ENCODE results near the gene FAM240B. TPM values are rescaled to one million over a fixed set of nuclear protein-coding genes. Genes with fewer than 3 reads are reported as not detected.

The FAM240B gene
- total and polyA plus RNA-seq, 2 of the 8 experiments (the other 6 are each of a cell fraction or from before 2014, with no cell fraction given) = not detected

- no peaks in the 10 kb centered on the region for H3K23me2 ChIP-seq (ENCODE audit: low read depth, low read length)
- WGBS, 2 experiments (ENCODE audit: extremely low coverage in 1 of 2, insufficient coverage in 1 of 2, insufficient read length in 1 of 2, insufficient replicate concordance in 2 of 2, low coverage in 1 of 2, low lambda C conversion rate in 2 of 2, missing lambda C conversion rate in 1 of 2) = 87% methylated on average over 3 of the region's 3 CpGs; no CpG with 5 or more reads in 1 of the 2 experiments
- no peak overlapping the region for H2BK15ac ChIP-seq (ENCODE audit: low read length)
- H2BK20ac ChIP-seq (ENCODE audit: low read length) = no peak overlapping the region
- H3K79me2 ChIP-seq (ENCODE audit: control insufficient read depth in 1 of 2, insufficient read depth in 2 of 2, low read length in 2 of 2) = no peaks in the 10 kb centered on the region
- no peak overlapping the region for H3K4me3 ChIP-seq (ENCODE audit: extremely low read depth in 1 of 4, insufficient read depth in 2 of 4, low read depth in 3 of 4, low read length in 4 of 4)
- H3K27me3 ChIP-seq (replicated peaks in 1 of 4; ENCODE audit: control insufficient read depth in 3 of 4, extremely low read depth in 1 of 4, insufficient read depth in 3 of 4, low read length in 3 of 4) = peaks cover 0 to 3% (median 1%) of the 10 kb centered on the region in 4 experiments; a peak in 1 of 7 replicates
- no peak overlapping the region for H3K4me2 ChIP-seq (ENCODE audit: insufficient read depth in 1 of 2, low read depth in 2 of 2, low read length in 2 of 2)
- no peaks in the 10 kb centered on the region for H3K9me3 ChIP-seq (ENCODE audit: insufficient read depth in 2 of 2, low read depth in 1 of 2, low read length in 1 of 2)
- no peak overlapping the region for H2BK120ac ChIP-seq (replicated peaks; ENCODE audit: low read depth, low read length)
- H3K27ac ChIP-seq (ENCODE audit: low read depth, low read length) = no peak overlapping the region
- no peaks in the 10 kb centered on the region; a peak in 1 of 7 replicates for H3K4me1 ChIP-seq (replicated peaks in 1 of 4; ENCODE audit: control insufficient read depth in 3 of 4, insufficient read depth in 4 of 4, low read length in 3 of 4)
- DNase-seq (ENCODE audit: low read depth in 1 of 2, low spot score in 2 of 2) (no peak), FAIRE-seq (no peak)
- no peaks in the 10 kb centered on the region for H3K79me1 ChIP-seq (ENCODE audit: low read depth, low read length)
- H2AFZ ChIP-seq (ENCODE audit: low read length) = peak overlapping the region; percentile 59; the same call in 1 of the 2 replicates
- H2AK5ac ChIP-seq (ENCODE audit: low read depth, low read length) = no peak overlapping the region
- CTCF ChIA-PET (ENCODE audit: partially characterized antibody) = interaction anchor here (1.1 to 5.4 kb wide), 3 partner anchors 10 to 24 kb away, joined by 3 to 34 read pairs (median 3); no protein-coding TSS in a partner anchor
- no peak overlapping the region for H3K56ac ChIP-seq (replicated peaks; ENCODE audit: insufficient read length, low read depth, low read length)
- no peak overlapping the region for H3K14ac ChIP-seq (ENCODE audit: insufficient read length)
- H4K91ac ChIP-seq (replicated peaks; ENCODE audit: insufficient read length, low read length) = peak overlapping the region; percentile 7
- no peak overlapping the region for H3K23ac ChIP-seq (ENCODE audit: insufficient read length)
- H2BK12ac ChIP-seq (ENCODE audit: low read depth, low read length) = no peak overlapping the region
- no peak overlapping the region for H4K5ac ChIP-seq (ENCODE audit: insufficient read length, low read depth, low read length)
- no peak overlapping the region for H3K9ac ChIP-seq (replicated peaks in 1 of 4; ENCODE audit: extremely low read depth in 1 of 4, low read depth in 3 of 4, low read length in 3 of 4)
- H4K8ac ChIP-seq (ENCODE audit: extremely low read depth, insufficient read depth, low read length) = no peak overlapping the region
- no peaks in the 10 kb centered on the region for H3K36me3 ChIP-seq (ENCODE audit: control insufficient read depth in 2 of 4, insufficient read depth in 4 of 4, low read length in 3 of 4)
- H3K18ac ChIP-seq (ENCODE audit: extremely low read depth, low read length) = no peak overlapping the region
- POLR2A ChIA-PET (ENCODE audit: partially characterized antibody) = no interaction called here
- no peak overlapping the region for H2BK5ac ChIP-seq (ENCODE audit: low read depth, low read length)
- H3K4ac ChIP-seq (replicated peaks; ENCODE audit: insufficient read length, low read depth, low read length) = no peak overlapping the region
- no peaks in the 10 kb centered on the region for H4K20me1 ChIP-seq (replicated peaks in 1 of 2; ENCODE audit: control insufficient read depth in 1 of 2, insufficient read depth in 2 of 2, low read length in 2 of 2)
- TF ChIP-seq BRCA1 (IDR thresholded peaks at IDR 0.05; ENCODE audit: low read depth, low read length) = no peak
- no peak for TF ChIP-seq RFX5 (IDR thresholded peaks at IDR 0.05; ENCODE audit: borderline replicate concordance, low read depth, low read length)
- TF ChIP-seq TCF12 (IDR thresholded peaks at IDR 0.05; ENCODE audit: low read depth, low read length) = no peak
- no peak for TF ChIP-seq CEBPB (IDR thresholded peaks at IDR 0.05; ENCODE audit: low read depth, low read length)
- no peak for TF ChIP-seq ZNF274 (IDR thresholded peaks at IDR 0.05; ENCODE audit: borderline replicate concordance, extremely low read depth, low read length)
- TF ChIP-seq KDM1A (IDR thresholded peaks at IDR 0.05; ENCODE audit: borderline replicate concordance, low read length) = no peak
- TF ChIP-seq SAP30 (IDR thresholded peaks at IDR 0.05; ENCODE audit: insufficient read depth, insufficient replicate concordance, low read length) = no peak
- no peak for TF ChIP-seq HDAC2 (IDR thresholded peaks at IDR 0.05; ENCODE audit: borderline replicate concordance in 1 of 2, low read depth in 2 of 2, low read length in 2 of 2)
- no peak for TF ChIP-seq MAX (IDR thresholded peaks at IDR 0.05)
- TF ChIP-seq CHD2 (IDR thresholded peaks at IDR 0.05; ENCODE audit: low read length) = no peak
- no peak for TF ChIP-seq JUN (IDR thresholded peaks at IDR 0.05; ENCODE audit: low read depth, low read length)
- TF ChIP-seq PHF8 (conservative IDR thresholded peaks at IDR 0.05; ENCODE audit: low read depth, low read length) = no peak
- TF ChIP-seq TBP (IDR thresholded peaks at IDR 0.05; ENCODE audit: low read depth, low read length) = no peak
- TF ChIP-seq CREB1 (IDR thresholded peaks at IDR 0.05) = no peak
Observed at GRCh38 chr9:38696999-38697398, 22.9 kb downstream of the FAM240B start.

All from H1 (cell line).